Smooth muscle cell of the brain vasculature (primary cell): ENCODE results near the gene EEF2.
"Not testable (repeated sequence)": the region's sequence is repeated elsewhere in the genome, so short reads cannot be mapped to it uniquely, and the experiment has no call there.

Experiments
- DNase-seq: peaks from one replicate; pipeline ENCODE4 v3.0.0-alpha.2; 2012; ENCODE audit warnings: low read depth, low spot score

Gene EEF2

DNA sequence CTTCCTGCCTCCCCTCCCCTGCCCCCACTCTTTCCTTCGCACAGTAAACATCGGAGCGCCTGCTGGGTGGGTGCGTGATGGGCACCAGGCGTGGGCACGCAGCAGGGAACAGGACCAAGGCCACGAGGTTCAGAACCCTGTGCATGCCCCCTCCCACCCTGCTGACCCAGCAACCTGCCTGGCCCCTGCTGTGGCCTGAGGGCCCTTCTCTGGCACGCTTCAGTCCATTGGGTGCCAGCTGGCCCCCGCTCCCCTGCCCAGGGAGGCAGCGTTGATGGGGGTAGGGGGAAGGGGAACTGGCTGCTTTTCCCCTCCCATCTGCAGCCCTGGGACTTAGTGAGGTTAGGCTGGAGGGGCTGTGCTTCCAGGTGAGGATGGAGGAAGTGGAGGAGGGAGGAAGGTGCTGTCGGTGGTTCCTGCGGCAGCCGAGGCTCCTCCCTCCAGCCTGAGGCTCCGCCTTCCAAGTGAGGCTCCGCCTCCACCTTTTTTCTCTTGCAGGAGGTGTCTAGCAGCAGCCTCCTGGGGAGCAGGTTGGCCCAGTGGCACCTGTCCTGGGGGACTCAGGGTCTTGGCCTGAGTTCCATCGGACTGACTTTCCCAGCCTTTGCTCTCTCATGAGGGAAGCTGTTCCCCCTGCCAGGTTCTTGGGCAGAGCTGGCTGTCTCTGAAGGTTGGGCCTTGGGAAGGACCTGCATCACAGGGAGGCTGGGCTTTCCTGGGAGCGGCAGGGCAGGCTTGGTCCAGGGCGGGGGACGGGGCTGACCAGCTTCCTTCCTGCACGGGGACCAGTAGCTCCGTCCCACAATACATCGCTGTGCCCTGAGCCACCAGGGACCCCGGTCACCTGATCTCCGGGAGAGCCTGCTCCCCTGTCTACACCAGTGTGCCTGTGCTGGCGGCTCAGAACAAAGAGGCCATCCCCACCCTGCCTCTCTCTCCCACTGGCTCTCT lies 29.6 kb upstream of the EEF2 start:
- no peak for DNase-seq

DNA sequence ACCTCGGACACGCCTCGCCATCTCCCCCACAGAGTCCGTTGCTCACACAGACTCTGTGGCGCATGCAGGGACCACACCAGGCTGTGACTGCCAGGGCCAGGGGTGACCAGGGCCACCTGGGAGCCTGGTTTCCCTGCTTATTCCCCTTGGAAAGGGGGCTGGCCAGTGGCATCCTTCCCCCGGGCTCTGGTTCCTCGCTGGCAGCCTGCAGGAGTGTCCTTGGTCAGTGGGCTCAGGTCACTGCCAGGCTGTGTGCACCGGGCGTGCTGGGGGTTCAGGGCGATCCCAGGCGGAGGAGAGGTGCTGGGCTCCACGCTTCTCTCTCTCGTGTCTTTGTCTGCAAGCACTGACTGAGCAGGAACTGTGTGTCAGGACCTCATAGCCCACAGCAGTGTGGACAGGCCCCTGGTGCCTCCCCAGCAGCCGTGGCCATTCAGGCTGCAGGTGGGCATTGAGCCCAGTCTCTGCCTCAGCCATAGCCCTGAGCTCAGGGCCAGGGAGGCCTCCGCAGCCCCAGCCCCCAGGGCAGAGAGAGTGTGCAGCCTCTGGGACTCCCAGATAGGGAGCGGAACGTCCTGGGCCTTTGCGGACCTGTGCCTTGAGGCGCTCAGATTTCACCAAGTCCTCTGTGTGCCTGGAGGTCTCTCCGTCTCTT lies 28.8 kb upstream of the EEF2 start:
- DNase-seq, result no peak

DNA sequence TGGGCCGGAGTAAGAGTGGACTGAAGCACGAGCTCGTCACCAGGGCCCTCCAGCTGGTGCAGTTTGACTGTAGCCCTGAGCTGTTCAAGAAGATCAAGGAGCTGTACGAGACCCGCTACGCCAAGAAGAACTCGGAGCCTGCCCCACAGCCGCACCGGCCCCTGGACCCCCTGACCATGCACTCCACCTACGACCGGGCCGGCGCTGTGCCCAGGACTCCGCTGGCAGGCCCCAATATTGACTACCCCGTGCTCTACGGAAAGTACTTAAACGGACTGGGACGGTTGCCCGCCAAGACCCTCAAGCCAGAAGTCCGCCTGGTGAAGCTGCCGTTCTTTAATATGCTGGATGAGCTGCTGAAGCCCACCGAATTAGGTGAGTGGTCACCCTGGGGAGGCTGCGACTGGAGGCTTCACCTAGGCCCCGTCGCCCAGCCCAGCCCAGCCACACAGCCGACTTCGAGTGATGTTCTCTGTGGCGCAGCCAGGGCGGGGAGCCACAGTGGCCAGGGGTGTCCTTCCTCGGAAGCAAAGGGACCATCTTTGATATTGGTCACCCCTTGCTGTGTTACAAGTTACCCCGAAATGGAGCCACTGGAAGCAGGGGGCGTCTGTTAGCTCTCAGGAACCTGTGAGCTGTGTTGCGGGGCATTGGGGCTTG lies 27.8 kb upstream of the EEF2 start:
- no peak for DNase-seq

DNA sequence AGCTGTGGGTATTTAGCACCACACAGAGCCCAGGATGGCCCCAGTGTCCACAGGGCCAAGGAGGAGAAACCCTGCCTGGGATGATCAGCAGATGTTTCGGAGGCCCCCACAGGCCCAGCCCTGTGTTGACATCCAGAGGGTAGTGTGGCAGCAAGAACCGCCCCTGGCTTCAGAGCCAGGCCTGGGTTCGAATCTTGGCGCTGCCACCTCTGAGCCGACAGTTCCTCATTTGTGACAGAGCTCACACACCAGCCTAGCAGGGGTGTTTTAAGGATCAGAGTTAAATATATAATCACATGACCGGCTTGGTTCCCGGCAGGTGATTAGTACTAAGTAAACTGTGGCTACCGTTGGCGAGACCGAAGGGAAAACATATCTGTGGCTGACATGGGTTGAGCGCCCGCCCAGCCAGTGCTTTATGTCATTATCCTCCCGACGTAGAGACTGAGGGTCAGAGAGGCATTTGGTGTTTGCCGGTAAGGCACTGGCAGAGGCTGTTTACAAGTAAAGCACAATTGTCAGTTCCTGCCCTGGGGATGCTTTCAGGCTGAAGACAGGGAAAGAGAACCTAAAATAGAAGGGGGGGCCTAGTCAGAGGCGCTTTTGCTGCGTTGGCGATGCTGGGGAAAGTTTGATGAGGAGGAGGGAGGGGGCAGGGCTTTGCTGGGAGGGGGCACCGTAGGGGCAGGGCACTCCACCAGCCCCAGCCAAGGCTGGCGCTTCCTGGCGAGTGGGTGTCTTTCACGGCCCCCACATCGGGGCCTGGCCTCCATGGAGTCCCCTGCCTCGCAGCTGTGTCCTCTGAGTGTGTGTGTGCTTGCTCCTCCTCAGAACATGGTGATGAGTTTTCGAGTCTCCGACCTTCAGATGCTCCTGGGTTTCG lies 27.1 kb upstream of the EEF2 start:
- no peak for DNase-seq

DNA sequence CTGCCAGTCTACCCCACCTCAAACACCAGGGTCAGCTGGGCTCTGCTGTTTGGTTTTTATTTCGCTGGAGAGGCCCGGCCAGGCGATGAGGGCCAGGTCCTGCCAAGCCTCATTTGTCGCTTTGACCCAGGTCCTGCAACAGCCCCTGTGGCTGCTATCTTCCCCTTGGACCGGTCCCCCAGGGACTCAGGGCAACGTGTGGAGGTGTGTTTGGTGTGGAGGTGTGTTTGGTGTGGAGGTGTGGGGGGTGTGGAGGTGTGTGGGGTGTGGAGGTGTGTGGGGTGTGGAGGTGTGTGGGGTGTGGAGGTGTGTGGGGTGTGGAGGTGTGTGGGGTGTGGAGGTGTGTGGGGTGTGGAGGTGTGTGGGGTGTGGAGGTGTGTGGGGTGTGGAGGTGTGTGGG lies 26.2 kb upstream of the EEF2 start:
- not testable (repeated sequence) for DNase-seq

DNA sequence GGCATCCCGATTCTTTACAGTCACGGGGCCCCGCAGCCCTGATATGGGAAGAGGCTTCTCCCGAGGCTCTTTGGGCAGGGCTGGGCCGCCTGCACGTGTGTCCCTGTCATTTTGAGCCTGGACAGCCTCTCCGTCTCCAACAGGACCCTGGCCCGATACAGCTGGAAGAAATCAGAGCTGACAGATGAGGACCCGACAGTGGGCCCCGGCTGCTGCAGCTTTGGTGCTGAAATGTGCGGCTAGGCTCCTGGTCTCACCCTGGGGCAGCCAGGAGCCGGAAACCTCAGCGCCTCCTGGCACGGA lies 25.5 kb upstream of the EEF2 start:
- no peak for DNase-seq

DNA sequence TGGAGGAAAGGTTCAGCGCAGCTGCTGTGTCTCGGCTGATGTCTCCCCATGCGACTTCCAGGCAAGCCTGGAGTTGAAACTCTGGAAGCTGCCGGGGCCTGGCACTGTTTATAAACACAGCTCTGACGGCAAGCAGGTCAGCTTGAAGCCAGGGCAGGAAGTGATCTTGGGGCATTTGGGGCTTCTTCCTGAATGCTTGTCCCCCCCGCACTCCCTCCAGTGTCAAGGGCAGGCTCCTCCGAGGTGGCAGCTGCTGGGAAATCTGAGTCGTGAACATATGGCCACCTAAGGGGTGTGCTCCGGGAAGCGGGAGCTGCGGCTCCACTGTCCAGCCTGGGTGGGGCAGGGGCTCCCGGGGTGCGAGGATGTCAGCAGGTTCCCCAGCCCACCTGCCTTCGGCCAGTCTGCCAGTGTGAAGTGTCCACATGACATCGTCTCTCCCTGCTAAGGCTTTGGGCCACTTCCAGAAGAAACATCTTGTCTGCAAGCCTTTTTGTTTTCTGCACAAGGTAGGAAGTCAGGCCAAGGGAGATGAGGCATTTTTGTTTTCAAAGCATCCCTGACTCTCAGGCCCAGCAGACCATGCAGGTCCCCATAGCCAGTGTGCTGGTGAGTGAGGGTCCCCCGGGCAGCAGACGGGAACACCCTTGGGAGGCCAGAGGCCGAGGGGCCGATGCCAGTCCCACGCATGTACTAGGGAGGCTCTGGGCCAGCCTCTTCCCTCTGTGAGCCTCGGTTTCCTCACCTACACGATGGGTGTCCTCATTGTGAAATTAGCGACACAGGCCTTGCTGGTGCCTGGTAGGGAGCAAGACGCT lies 24.9 kb upstream of the EEF2 start:
- DNase-seq, result no peak

DNA sequence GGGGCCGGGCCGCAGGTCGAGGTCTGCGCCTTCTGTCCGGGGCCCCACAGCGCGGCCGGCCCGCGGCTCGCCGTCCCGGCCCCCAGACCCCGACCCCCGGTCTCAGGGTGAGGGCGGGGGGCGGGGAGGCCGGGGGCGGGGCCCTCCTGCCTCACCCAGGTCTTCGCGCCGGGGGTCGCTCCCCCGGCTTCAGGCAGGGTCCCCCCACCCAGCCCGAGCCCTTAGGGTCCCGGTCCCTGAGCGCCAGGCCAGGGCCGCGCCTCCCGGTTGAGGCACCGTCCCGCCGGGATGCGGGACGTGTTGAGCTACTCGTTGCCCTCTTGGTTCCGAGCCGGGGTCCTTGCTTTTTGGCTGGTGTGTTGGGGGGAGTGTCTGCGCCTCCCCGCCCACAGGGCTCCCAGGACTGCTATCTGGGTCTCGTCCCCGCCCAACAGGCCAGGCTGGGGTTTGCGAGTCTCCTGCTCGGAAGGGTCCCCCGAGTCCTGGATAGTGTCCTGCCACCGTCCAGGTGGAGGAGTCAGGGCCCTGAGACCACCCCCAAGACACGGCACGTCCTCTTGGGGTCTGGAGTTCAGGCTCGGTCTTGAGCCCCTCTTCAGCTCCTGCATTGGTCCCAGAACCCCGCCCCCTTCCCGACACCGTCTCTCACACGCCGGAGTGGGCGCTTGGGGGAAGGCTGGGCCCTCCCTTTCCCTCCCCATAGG lies 22.7 kb upstream of the EEF2 start:
- no peak for DNase-seq

DNA sequence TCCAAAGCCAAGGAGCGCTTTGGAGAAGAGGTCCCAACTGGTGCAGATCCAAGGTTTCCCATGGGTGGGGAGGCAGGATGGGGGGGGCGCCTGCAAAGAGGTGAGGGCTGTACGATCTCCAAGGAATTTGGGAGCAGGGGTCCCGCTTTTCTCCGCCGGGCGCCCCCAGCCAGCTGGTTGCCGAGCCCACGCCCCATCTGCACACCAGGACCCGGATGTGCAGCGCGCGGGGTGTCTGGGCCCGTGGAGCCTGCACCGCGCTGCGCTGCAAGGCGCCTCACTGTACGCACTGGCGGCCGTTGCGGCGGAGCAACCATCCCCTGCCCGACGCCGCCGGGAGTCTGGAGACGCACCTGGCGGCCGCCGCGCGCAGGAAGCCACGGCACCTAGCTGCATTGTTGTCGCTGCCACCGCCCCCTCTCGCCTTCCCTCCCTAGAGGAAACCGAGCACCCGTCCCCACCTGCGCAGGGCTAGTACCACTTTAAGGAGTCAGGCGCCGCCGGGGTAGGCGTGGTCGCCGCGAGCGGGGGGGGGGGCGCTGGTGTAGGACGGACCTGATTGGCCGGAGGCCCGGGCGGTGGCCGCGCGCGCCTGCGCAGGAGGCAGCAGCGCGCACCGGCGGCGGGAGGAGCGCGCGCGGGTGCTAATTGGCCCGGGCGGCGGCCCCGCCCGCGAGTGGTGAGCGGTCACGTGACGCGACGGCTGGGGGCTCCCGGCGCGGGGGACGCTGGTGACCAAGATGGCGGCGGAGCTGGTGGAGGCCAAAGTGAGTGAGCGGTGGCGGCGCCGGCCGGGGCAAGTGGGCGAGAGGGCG lies 22.0 kb upstream of the EEF2 start, which contains the start of gene PIAS4:
Gene PIAS4 (plus strand): TSS at position 716 of the 815 bp plus-strand sequence. CDS start 25 bp downstream, at position 741.
- peak; percentile 88 for DNase-seq

DNA sequence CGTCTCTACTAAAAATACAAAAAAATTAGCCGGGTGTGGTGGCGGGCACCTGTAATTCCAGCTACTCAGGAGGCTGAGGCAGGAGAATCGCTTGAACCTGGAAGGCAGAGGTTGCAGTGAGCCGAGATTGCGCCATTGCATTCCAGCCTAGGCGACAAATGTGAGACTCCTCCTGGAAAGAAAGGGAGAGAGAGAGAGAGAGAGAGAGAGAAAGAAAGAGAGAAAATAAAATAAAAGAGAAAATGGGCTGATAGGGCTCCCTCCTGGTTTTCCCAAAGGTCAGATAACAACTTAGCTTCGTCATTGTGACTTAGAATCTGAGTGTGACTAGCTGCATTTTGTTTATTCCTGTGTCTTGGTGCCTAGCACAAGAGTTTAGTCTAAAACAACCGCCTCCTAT lies 20.2 kb upstream of the EEF2 start:
- not testable (repeated sequence) for DNase-seq

DNA sequence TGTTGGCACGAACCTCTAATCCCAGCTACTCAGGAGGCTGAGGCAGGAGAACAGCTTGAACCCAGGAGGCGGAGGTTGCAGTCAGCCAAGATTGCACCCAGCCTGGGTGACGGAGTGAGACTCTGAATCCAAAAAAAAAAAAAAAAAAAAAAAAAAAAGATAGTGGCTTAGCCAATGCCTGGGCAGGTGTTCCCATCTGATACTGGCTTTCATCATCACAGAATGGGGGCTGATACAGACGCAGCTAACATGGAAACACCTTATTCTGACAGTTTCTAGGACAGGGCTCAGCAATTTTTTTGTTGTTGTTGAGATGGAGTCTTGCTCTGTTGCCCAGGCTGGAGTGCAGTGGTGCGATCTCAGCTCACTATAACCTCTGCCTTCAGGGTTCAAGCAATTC lies 15.5 kb upstream of the EEF2 start:
- not testable (repeated sequence) for DNase-seq

DNA sequence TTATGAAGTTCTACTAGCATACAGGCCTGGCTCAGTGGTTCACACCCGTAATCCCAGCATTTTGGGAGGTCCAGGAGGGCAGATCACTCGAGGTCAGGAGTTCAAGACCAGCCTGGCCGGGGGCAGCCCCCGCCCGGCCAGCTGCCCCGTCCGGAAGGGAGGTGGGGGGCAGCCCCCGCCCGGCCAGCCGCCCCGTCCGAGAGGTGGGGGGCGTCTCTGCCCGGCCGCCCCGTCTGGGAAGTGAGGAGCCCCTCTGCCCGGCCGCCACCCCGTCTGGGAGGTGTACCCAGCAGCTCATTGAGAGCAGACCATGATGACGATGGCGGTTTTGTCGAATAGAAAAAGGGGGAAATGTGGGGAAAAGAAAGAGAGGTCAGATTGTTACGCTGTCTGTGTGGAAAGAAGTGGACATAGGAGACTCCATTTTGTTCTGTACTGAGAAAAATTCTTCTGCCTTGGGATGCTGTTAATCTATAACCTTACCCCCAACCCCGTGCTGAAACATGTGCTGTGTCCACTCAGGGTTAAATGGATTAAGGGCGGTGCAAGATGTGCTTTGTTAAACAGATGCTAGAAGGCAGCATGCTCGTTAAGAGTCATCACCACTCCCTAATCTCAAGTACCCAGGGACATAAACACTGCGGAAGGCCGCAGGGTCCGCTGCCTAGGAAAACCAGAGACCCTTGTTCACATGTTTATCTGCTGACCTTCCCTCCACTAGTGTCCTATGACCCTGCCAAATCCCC lies 13.6 kb upstream of the EEF2 start:
- DNase-seq, result not testable (repeated sequence)

DNA sequence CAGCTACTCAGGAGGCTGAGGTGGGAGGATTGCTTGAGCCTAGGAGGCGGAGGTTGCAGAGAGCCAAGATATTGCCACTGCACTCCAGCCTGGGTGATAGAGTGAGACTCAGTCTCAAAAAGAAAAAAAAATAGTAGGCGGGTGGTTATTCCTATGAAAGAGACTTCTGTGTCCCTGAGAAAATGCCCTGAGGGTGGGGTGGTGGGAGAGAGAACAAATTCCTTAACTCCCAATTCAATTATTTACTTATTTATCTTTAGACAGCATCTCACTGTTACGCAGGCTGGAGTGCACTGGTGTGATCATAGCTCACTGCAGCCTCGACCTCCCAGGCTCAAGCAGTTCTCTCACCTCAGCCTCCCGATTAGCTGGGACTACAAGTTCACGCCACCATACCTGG lies 10.3 kb upstream of the EEF2 start:
- no peak for DNase-seq

DNA sequence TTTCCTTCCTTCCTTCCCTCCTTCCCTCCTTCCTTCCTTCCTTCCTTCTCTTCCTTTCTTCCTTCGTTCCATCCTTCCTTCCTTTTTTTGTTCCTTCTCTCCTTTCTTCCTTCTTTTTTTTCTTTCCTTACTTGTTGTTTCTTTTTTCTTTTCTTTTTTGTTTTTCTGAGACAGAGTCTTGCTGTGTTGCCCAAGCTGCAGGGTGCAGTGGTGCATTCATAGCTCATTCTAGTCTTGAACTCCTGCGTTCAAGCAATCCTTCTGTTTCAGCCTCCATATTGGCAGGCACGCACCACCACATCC lies 5.5 kb upstream of the EEF2 start:
- DNase-seq, result no peak

DNA sequence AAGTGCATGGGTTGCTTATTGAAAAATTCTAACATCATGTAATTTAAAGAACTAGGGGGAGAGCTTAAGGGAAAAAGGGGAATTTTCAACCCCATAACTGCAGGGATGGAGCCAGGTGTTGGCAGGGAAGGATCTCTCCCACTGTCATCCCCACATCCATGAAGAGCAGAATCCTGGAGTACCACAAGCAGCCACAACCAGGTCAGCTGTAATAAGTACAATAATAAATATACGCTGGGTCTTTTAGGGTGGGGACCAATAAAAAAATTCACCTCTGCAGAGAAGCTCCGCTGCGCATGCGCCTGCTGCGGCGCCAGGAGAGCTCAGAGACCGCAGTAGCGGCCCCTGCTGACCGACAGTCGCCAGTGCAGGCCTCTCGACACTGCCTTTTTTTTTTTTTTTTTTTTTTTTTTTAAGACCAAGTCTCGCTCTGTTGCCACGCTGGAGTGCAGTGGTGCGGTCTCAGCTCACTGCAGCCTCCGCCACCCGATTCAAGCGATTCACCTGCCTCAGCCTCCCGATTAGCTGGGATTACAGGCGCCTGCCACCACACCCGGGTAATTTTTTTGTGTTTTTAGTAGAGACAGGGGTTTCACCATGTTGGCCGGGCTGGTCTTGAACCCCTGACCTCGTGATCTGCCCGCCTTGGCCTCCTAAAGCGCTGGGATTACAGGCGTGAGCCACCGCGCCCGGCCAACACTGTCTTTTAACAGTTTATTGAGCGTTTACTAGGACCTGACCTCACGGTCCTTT lies 2.5 kb upstream of the EEF2 start:
- no peak for DNase-seq

DNA sequence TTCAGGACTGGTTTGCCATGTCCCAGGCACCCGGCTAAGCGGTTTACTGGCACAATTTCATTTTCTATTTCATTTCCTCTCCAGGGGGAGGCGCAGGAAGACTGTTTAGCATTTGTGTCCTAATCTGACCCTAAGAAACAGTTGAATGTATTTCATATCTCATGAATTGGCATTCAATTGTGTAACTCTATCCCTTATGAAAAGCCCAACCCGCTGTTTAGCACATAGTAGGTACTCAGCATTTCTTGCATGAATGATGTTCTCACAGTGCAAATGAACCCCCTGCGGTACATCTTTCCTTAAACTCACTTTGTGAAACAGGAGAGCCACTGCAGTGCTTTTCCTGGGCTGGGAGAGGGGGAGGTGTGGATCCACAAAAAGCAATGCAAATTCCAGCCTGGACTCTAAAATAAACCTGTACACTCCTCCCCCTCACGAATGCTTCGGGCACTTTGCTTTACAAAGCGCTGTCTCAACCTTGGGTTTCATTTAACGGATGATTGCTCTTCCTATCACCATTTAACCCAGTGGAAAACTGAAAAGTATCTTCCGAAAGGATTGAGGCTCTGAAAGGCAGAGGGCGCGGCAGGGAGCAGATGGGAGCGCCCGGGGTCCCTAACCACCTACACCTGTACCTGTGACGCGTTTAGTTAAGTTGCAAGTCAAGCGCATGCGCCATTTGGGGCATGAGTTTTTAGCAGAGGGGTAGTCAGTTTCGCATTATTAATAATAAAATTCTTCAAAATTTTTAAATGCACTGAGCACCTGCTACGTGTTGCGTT lies 1.2 kb upstream of the EEF2 start:
- DNase-seq, result no peak

DNA sequence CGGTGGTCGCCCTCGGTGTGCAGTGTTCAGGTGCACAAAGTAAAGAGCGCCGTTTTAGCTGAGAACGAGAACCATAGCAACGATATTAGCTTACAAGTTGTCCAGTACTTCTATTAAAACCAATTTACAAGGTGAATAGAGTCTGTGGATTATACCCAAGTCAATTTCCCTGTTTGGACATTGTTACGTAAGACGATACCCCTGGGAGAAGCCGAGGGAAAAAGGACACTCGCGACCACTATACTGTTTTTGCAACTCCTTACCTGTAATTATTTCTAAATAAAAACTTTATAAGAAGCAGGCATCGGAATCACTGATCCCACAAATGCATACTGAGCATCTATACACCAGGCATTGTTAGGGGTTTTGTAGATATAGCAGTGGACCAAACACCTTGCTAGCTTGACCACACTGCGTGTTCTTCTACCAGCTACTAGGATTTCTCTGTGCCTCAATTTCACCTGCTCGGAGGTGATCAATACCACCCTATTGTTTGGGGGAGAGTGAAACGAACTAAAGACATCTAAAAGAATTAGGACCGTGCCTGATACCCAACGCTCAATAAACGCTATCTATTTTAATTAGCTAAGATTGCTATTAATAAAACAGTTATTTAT lies 488 bp upstream of the EEF2 start:
- no peak for DNase-seq
